Common myeloid progenitor, CD34-positive (primary cell): ENCODE data around the gene TRIO.

Experiments
- CTCF ChIA-PET: fragments of 350-600 bp; sonication (Branson Sonifier 250); formaldehyde crosslinking; loops from one replicate; lab custom pipeline; 2021; ENCODE audit warnings: antibody characterized with exemption; lab: Charles Lee
- POLR2A ChIA-PET: fragments of 350-600 bp; sonication (Branson Sonifier 250); formaldehyde crosslinking; loops from one replicate; lab custom pipeline; 2021; ENCODE audit warnings: antibody characterized with exemption; lab: Charles Lee
- DNase-seq, 3 donors: peaks; one replicate each; pipeline versions ENCODE4 v3.0.0 to v3.0.0-alpha.2; 2013
- H3K27ac ChIP-seq, 2 experiments: 1 replicate in 1 of 2; 2 replicates in 1 of 2; pipeline ENCODE4 v1.7.0; 2013; ENCODE audit warnings: inconsistent platforms in 2 of 2, low read length in 2 of 2, mild to moderate bottlenecking in 2 of 2, low read depth in 1 of 2, moderate library complexity in 1 of 2; ENCODE audit not compliant: severe bottlenecking in 2 of 2, insufficient read depth in 1 of 2, poor library complexity in 1 of 2
- H3K27me3 ChIP-seq, 5 experiments: replicated peaks in 2 of 5; 1 replicate in 3 of 5; 2 replicates in 2 of 5; pipeline versions ENCODE4 v1.6.1 to v1.7.0; 2013; ENCODE audit warnings: low read length in 4 of 5, mild to moderate bottlenecking in 2 of 5, moderate library complexity in 2 of 5, inconsistent platforms in 1 of 5; ENCODE audit not compliant: insufficient read depth in 5 of 5, control insufficient read depth in 4 of 5
- H3K36me3 ChIP-seq, 4 experiments: 1 replicate in 2 of 4; 2 replicates in 2 of 4; pipeline versions ENCODE4 v1.6.1 to v1.7.0; 2013; ENCODE audit warnings: low read length in 3 of 4, control low read depth in 1 of 4, mild to moderate bottlenecking in 1 of 4; ENCODE audit not compliant: control insufficient read depth in 4 of 4, insufficient read depth in 4 of 4
- H3K4me1 ChIP-seq, 4 experiments: 1 replicate in 3 of 4; 2 replicates in 1 of 4; pipeline versions ENCODE4 v1.6.1 to v1.7.1; 2013; ENCODE audit warnings: low read length in 3 of 4, mild to moderate bottlenecking in 3 of 4, control low read depth in 1 of 4, inconsistent platforms in 1 of 4, moderate library complexity in 1 of 4; ENCODE audit not compliant: control insufficient read depth in 4 of 4, insufficient read depth in 4 of 4; ENCODE audit errors: control extremely low read depth in 1 of 4
- H3K4me3 ChIP-seq, 7 experiments: 1 replicate in 4 of 7; 2 replicates in 3 of 7; pipeline versions ENCODE4 v1.5.1 to v1.7.0; 2013; ENCODE audit warnings: mild to moderate bottlenecking in 7 of 7, low read length in 6 of 7, moderate library complexity in 6 of 7, inconsistent platforms in 2 of 7, low read depth in 2 of 7, control low read depth in 1 of 7; ENCODE audit not compliant: insufficient read depth in 4 of 7, control insufficient read depth in 1 of 7; ENCODE audit errors: extremely low read depth in 1 of 7
- H3K9me3 ChIP-seq, 5 experiments: 1 replicate in 4 of 5; 2 replicates in 1 of 5; pipeline versions ENCODE4 v1.6.1 to v1.7.1; 2013; ENCODE audit warnings: low read length in 4 of 5, mild to moderate bottlenecking in 2 of 5, inconsistent platforms in 1 of 5, low read depth in 1 of 5, moderate library complexity in 1 of 5; ENCODE audit not compliant: control insufficient read depth in 4 of 5, insufficient read depth in 2 of 5; ENCODE audit errors: control extremely low read depth in 1 of 5
- WGBS: methylation state at CpG from one replicate; pipeline ENCODE4 v1.1.5; 2013; ENCODE audit not compliant: insufficient coverage; 5-methylcytosine and 5-hydroxymethylcytosine counted together

TRIO gene

GRCh38 chr5:14528115-14528514, 385.0 kb downstream of the TRIO start:
- CTCF ChIA-PET, result no interaction called here
- no peaks in the 10 kb centered on the region for H3K27me3 ChIP-seq
- no peak overlapping the region for H3K4me3 ChIP-seq
- H3K4me1 ChIP-seq, result no peaks in the 10 kb centered on the region
- no peaks in the 10 kb centered on the region for H3K9me3 ChIP-seq
- 93% methylated on average over 4 of the region's 6 CpGs for WGBS
- H3K36me3 ChIP-seq, result no peaks in the 10 kb centered on the region
- DNase-seq, result no peak
- H3K27ac ChIP-seq, result no peak overlapping the region
- POLR2A ChIA-PET, result no interaction called here

- ChIA-PET CTCF (no interaction called here), POLR2A (no interaction called here)
- Histone ChIP-seq H3K4me1 (no peaks in the 10 kb centered on the region), H3K4me3 (no peak overlapping the region), H3K36me3 (no peaks in the 10 kb centered on the region), H3K9me3 (no peaks in the 10 kb centered on the region), H3K27ac (no peak overlapping the region), H3K27me3 (no peaks in the 10 kb centered on the region)
- WGBS, result 0% methylated on average over 1 of the region's 1 CpG
- no peak for DNase-seq
Measured at GRCh38 chr5:14528926-14529325, 385.8 kb downstream of the TRIO start.

- Histone ChIP-seq H3K4me3 (no peak overlapping the region), H3K4me1 (peaks cover 0 to 6% (median 1%) of the 10 kb centered on the region in 4 experiments), H3K27ac (no peak overlapping the region), H3K27me3 (no peaks in the 10 kb centered on the region), H3K36me3 (no peaks in the 10 kb centered on the region), H3K9me3 (no peaks in the 10 kb centered on the region)
- no peak for DNase-seq
- POLR2A ChIA-PET, result no interaction called here
- WGBS, result 98% methylated on average over 7 of the region's 7 CpGs
- CTCF ChIA-PET, result interaction anchor here (0.6 to 1.1 kb wide), 2 partner anchors 13 to 424 kb away, joined by 3 read pairs; no protein-coding TSS in a partner anchor
Measured at GRCh38 chr5:14531668-14532067, 388.5 kb downstream of the TRIO start.

- Histone ChIP-seq H3K27me3 (no peaks in the 10 kb centered on the region), H3K4me1 (peaks cover 0 to 6% (median 1%) of the 10 kb centered on the region in 4 experiments), H3K9me3 (no peaks in the 10 kb centered on the region), H3K27ac (no peak overlapping the region), H3K4me3 (no peak overlapping the region), H3K36me3 (no peaks in the 10 kb centered on the region)
- DNase-seq, result no peak
- WGBS, result 86% methylated on average over 3 of the region's 3 CpGs
- ChIA-PET CTCF (interaction anchor here (1.1 kb wide), 1 partner anchor 12 kb away, joined by 3 read pairs; no protein-coding TSS in a partner anchor), POLR2A (no interaction called here)
Measured at GRCh38 chr5:14532180-14532579, 389.0 kb downstream of the TRIO start.

- Histone ChIP-seq H3K27ac (no peak overlapping the region), H3K9me3 (peaks cover 0 to 2% (median 0%) of the 10 kb centered on the region in 5 experiments), H3K36me3 (no peaks in the 10 kb centered on the region), H3K27me3 (no peaks in the 10 kb centered on the region), H3K4me3 (no peak overlapping the region), H3K4me1 (peaks cover 0 to 6% (median 1%) of the 10 kb centered on the region in 4 experiments)
- 10% methylated on average over 3 of the region's 7 CpGs for WGBS
- CTCF ChIA-PET, result no interaction called here
- POLR2A ChIA-PET, result interaction anchor here (0.6 kb wide), 1 partner anchor 9 kb away, joined by 4 read pairs; no protein-coding TSS in a partner anchor
- no peak for DNase-seq
Measured at GRCh38 chr5:14534773-14535172, 391.6 kb downstream of the TRIO start.

GRCh38 chr5:14545308-14545707, 402.2 kb downstream of the TRIO start:
- Histone ChIP-seq H3K4me3 (no peak overlapping the region), H3K27me3 (no peaks in the 10 kb centered on the region), H3K27ac (no peak overlapping the region), H3K9me3 (peaks cover 0 to 10% (median 2%) of the 10 kb centered on the region in 5 experiments), H3K4me1 (peaks cover 0 to 16% (median 3%) of the 10 kb centered on the region in 4 experiments), H3K36me3 (no peaks in the 10 kb centered on the region)
- POLR2A ChIA-PET, result no interaction called here
- no peak for DNase-seq
- 33% methylated on average over 1 of the region's 3 CpGs for WGBS
- CTCF ChIA-PET, result interaction anchor here (1.4 kb wide), 1 partner anchor 33 kb away, joined by 3 read pairs; no protein-coding TSS in a partner anchor

GRCh38 chr5:14545862-14546261, 402.7 kb downstream of the TRIO start:
- Histone ChIP-seq H3K27ac (no peak overlapping the region), H3K4me1 (peaks cover 0 to 16% (median 3%) of the 10 kb centered on the region in 4 experiments), H3K36me3 (no peaks in the 10 kb centered on the region), H3K4me3 (no peak overlapping the region), H3K27me3 (no peaks in the 10 kb centered on the region), H3K9me3 (peaks cover 0 to 9% (median 0%) of the 10 kb centered on the region in 5 experiments)
- no peak for DNase-seq
- WGBS, result no CpG with 5 or more reads among the region's 1 CpG
- ChIA-PET CTCF (interaction anchor here (1.4 kb wide), 1 partner anchor 32 kb away, joined by 3 read pairs; no protein-coding TSS in a partner anchor), POLR2A (no interaction called here)
